GM18519 (cell line): ENCODE measurements around the gene ATG2B.

ENCODE experiments used
- ATAC-seq: cut with Tn5 transposase; IDR thresholded peaks from one replicate; pipeline ENCODE4 v1.9.1; 2021; ENCODE audit warnings: mild to moderate bottlenecking, moderate library complexity; ENCODE audit not compliant: unreplicated experiment, low FRiP score

The ATG2B gene

GRCh38 chr14:96309896-96310330 is 53.2 kb downstream of the ATG2B start:
- no peak for ATAC-seq

DNA sequence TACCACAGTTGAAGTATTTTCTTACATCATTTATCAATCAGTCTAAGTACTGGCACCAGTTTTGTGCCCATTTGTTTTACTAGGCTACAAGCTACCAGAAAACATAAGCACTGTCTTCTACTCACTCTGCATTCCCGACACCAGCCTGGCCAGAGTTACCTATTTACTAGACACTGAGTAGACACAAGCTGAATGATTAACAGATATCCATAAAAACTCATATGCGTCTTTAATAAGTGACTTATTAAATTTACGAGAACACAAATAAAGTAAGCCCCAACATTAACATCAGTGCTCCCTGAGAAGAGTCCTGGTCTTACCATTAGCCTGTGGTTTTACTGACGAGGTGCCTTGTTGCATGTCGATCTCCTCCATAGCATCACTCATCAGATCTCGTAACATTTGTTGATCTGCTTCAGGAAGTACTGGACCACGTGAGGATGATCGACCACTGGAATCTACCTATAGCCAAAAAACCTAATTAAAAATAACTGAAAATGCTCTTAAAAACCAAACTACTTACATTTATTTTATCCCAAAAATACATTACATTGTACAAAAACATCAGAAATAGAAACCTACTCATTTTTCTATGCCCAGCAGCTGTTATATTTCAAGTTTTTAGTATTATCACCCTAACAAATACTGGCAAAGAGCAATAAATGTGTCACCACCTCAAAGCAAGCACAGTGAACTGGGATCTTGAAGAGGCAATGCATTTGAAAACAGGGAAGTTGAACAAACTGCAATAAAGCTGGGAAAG is 53.8 kb downstream of the ATG2B start:
- ATAC-seq, result no peak

GRCh38 chr14:96307434-96307833 is 55.7 kb downstream of the ATG2B start:
- ATAC-seq, result no peak

- ATAC-seq, result no peak
Observed at GRCh38 chr14:96304956-96305355, 58.2 kb downstream of the ATG2B start.

DNA sequence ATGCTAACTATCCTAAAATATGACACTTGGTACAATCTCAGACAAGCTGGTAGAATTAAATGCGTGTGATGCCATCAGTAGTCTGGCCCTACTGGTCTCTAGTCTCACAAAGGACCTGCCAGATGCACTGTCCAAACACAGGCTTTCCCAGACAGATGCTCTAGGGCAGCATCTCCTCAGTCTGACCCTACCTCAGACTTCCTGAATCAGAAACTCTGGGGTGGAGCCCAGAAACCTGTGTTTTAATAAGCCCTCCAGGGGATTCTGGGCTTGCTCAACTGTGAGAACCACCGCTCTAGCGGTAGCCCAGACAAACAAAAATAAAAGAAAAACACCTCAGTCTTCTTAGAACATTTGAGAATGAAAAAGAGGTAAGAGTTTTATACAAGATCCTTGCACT is 59.2 kb downstream of the ATG2B start:
- ATAC-seq, result no peak

DNA sequence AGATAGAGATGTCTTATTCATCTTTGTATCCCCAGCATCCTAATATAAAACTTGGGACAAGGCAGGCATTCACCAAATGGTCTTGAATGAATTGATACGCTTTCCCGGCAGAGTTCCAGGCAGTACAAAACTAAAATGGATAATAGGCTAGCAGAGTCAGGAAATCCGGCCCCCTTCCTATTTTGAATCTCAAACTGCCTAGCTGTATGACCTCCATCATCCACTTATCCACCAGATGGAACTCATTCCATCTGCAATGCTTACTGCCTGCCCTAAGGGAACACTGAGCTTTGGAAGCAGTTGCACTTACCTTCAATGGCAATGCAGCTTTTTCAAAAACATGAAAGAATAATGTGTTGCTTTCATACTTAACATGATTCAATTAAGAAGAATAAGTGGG is 63.7 kb downstream of the ATG2B start:
- ATAC-seq, result no peak

- ATAC-seq, result no peak
Observed at GRCh38 chr14:96297997-96298515, 65.1 kb downstream of the ATG2B start.

DNA sequence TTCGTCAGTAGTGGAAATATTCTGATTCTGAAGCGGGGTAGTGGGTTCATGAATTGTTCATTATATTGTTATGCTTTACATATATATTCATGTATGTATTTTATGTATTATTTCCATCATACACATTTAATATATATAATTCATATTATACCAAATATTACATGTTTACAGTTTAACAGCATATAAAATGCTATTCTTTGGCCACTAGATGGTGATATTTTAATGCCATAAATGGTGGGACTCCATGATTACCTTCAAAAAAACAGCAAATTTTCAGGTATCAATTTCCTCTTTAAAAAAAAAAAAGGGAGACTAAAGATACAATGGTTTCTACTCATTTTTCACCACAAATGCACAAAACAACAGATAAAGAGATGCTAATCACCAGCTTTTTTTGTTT is 66.1 kb downstream of the ATG2B start:
- ATAC-seq, result no peak

DNA sequence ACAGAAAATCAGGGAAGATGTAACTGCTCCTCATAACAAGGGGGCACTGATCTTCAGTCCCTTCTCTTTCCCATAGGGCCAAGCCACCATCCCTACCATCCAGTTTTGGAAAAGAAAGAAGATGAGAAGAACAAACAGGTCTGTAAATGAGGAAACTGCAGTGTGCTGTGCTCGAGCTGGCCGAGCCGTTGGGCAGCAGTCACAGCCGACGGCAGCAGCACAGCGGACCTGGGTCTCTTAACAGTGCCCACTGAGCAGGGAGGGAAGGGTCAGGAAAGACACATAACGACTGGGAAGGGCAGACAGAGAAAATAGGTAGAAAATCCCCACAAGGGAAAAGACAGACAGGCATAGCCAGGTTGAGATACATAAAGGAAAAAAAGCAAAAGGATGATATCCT is 68.9 kb downstream of the ATG2B start:
- ATAC-seq, result no peak

GRCh38 chr14:96287856-96288255 is 75.3 kb downstream of the ATG2B start:
- no peak for ATAC-seq

DNA sequence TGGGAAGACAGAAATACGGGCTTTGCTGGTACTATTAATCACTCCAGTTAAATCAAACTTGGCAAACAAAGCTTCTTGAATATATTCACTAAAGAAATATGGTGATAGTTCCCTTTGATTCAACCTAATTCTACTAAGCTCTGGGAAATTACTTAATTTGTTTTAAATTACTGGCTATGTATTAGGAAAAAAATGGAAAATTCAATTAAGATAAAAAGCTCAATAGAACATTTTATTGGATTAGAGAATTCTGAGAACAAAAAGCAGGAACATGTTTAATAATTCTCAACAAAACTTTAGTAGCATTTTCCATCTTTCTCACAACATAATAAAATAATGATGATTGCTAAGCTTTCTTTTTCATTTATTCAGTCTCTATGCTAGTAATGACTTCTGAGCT is 76.9 kb downstream of the ATG2B start:
- ATAC-seq, result no peak

DNA sequence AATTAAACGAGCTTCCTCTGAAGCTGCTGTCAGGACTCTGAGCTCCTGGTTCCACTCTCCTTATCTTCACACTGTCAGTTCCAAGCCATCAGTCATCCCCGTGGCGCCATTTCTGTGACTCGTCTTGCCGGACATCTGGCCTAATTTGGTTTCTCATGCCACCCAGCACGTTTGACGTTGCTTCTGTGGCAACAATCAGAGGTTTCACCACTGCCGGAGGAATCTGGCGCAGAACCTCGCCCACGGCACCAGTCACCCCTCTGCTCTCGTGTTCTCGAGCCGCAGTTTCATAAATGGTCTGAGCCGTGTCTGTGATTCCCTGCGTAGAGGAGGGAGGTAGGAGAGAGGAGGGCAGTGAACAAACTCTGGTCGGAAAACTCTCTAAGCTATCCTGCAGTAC is 77.5 kb downstream of the ATG2B start:
- ATAC-seq, result no peak

GRCh38 chr14:96284430-96284829 is 78.7 kb downstream of the ATG2B start:
- ATAC-seq, result no peak

DNA sequence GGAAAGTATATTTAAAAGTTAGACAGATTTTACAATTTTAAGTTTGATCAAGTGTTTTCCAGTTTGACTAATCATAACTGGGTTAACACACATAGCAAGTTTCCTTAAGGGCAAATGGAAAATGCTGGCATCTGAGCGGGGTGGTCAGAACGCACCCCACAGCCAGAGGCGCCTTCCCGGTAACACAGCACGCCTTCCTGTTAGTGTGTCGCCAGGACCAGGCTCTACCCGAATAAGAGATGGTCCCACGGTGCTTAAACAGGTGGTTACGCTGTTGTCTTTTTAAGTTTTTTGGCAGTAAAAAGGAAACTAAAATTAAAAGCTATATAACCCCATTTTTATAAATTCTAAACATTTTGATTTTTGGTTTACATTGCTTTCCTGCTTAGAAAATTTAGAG is 79.1 kb downstream of the ATG2B start:
- no peak for ATAC-seq

DNA sequence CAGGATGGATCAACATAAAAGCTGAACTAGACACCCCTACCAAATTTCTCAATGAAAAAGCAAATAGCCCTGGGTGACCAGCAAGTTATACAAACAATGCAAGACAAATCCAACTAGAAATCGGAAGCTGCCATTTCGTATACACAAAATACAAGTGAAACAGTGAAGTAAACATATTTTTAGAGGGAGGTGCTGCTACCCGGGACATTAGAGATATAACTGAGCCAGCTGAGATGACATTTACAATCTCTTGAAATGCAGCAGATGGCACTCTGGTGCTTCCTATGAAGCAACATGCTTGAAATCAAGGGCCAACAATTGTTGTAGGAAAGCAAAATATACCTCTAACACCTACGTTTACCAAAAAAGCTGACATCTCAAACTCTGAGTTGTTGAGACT is 81.7 kb downstream of the ATG2B start:
- no peak for ATAC-seq

DNA sequence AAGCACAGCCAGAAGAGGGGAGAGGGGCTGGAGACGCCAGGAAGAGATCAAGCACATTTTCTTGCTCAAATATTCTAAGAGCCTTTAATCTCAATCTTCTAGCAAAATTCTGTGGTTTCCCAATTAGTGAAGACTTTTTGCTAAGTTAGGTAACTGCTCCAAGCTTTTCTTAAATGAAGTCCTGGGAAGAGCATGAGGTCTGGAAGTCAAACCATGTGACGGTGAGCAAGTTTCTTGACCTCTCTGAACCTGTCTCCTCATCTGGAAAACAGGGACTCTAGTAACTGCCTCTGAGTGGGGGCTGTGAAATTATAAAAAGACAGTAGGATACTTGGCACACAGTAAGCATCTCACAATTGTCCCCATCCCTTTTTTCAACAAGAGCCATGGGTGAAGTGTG is 83.0 kb downstream of the ATG2B start:
- no peak for ATAC-seq

DNA sequence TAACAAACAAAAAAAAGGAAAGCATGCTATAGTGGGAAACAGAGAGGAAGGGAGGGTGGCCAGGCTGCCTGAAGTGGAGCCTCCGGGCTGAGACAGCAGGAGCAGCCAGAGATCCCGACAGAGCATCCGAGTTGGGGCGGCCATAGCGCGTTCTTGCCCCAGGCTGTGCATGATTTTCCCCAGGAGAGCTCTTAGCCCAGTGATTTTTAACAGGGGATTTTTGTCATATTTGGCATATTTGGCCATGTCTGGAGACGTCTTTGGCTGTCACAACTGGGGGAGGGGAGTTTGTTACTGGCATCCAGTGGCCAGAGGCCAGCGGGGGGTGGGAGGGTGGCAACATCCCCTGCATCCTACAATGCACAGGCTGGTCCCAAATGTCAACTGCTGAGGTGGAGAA is 83.6 kb downstream of the ATG2B start:
- no peak for ATAC-seq

DNA sequence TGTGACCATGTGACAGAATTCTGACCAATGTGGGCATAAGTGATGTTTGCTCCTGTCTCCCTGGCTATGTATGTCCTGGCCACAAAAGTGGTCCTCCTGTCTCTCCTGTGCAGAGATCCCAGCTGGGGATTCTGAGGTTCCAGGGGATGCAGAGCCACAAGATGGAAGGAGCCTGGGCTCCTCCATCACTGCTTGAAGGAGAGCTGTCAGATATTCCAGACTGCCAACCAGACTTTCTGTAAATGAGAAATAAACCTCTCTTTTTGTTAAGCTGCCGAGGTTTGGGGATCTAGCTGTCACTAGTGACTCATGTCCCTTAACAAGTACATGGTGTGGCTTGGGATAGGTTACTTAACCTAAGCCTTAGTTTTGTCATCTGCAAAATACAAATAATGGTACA is 85.3 kb downstream of the ATG2B start:
- no peak for ATAC-seq

- ATAC-seq, result no peak
Observed at GRCh38 chr14:96275177-96276112, 87.7 kb downstream of the ATG2B start.

- no peak for ATAC-seq
Observed at GRCh38 chr14:96274543-96274942, 88.6 kb downstream of the ATG2B start.

- no peak for ATAC-seq
Observed at GRCh38 chr14:96274122-96274521, 89.0 kb downstream of the ATG2B start.
